H9 (cell line): Measurements from ENCODE around the gene ADAMTS17. TPM values are rescaled to one million over a fixed set of nuclear protein-coding genes. Genes with fewer than 3 reads are reported as not detected.

Source experiments
- DNase-seq: peaks from one replicate; pipeline ENCODE4 v3.0.0-alpha.2; 2017
- H2AFZ ChIP-seq: one replicate; pipeline ENCODE4 v1.6.1; 2013; ENCODE audit warnings: mild to moderate bottlenecking, low read length, control low read depth, moderate library complexity
- H2AK5ac ChIP-seq: 2 replicates; pipeline ENCODE4 v1.6.1; 2013; ENCODE audit warnings: low read length, control low read depth, mixed read lengths; ENCODE audit not compliant: insufficient read length
- H2BK120ac ChIP-seq: one replicate; pipeline ENCODE4 v1.6.1; 2013; ENCODE audit warnings: low read depth, mild to moderate bottlenecking, low read length, control low read depth, inconsistent platforms; ENCODE audit not compliant: poor library complexity, severe bottlenecking
- H2BK12ac ChIP-seq: 2 replicates; pipeline ENCODE4 v1.6.1; 2013; ENCODE audit warnings: low read length, control low read depth, mixed read lengths, low read depth; ENCODE audit not compliant: insufficient read length
- H2BK15ac ChIP-seq: 2 replicates; pipeline ENCODE4 v1.6.1; 2013; ENCODE audit warnings: low read depth, low read length, control low read depth
- H2BK20ac ChIP-seq: one replicate; pipeline ENCODE4 v1.6.1; 2013; ENCODE audit warnings: low read depth, mild to moderate bottlenecking, low read length, control low read depth, inconsistent platforms; ENCODE audit not compliant: poor library complexity, severe bottlenecking
- H2BK5ac ChIP-seq: 2 replicates; pipeline ENCODE4 v1.6.1; 2013; ENCODE audit warnings: low read length, control low read depth, mixed read lengths; ENCODE audit not compliant: insufficient read length
- H3K14ac ChIP-seq: 2 replicates; pipeline ENCODE4 v1.6.1; 2013; ENCODE audit warnings: low read length, control low read depth; ENCODE audit not compliant: insufficient read depth
- H3K18ac ChIP-seq: 2 replicates; pipeline ENCODE4 v1.6.1; 2013; ENCODE audit warnings: low read depth, mild to moderate bottlenecking, mixed read lengths, low read length, control low read depth; ENCODE audit not compliant: insufficient read length
- H3K23ac ChIP-seq: 2 replicates; pipeline ENCODE4 v1.6.1; 2013; ENCODE audit warnings: low read length, control low read depth, mixed read lengths, low read depth; ENCODE audit not compliant: insufficient read length
- H3K23me2 ChIP-seq: 2 replicates; pipeline ENCODE4 v1.6.1; 2013; ENCODE audit warnings: low read depth, mild to moderate bottlenecking, mixed read lengths, low read length, control low read depth; ENCODE audit not compliant: insufficient read length, poor library complexity, severe bottlenecking
- H3K27ac ChIP-seq: 2 replicates; pipeline ENCODE4 v1.5.1; 2013; ENCODE audit warnings: low read length, control low read depth, mixed read lengths, low read depth; ENCODE audit not compliant: insufficient read length
- H3K27me3 ChIP-seq: 2 replicates; pipeline ENCODE4 v1.6.1; 2013; ENCODE audit warnings: low read length, control low read depth, inconsistent platforms; ENCODE audit not compliant: insufficient read depth
- H3K4ac ChIP-seq: 2 replicates; pipeline ENCODE4 v1.6.1; 2013; ENCODE audit warnings: low read depth, mild to moderate bottlenecking, control low read depth, inconsistent platforms, low read length, moderate library complexity
- H3K4me1 ChIP-seq: 2 replicates; pipeline ENCODE4 v1.6.1; 2013; ENCODE audit warnings: low read length, control low read depth, inconsistent platforms; ENCODE audit not compliant: insufficient read depth
- H3K4me2 ChIP-seq: 2 replicates; pipeline ENCODE4 v1.6.1; 2013; ENCODE audit warnings: low read length, control low read depth, mixed read lengths; ENCODE audit not compliant: insufficient read length, insufficient read depth
- H3K56ac ChIP-seq: 2 replicates; pipeline ENCODE4 v1.6.1; 2013; ENCODE audit warnings: low read depth, mild to moderate bottlenecking, mixed read lengths, low read length, control low read depth; ENCODE audit not compliant: insufficient read length
- H3K79me1 ChIP-seq: 2 replicates; pipeline ENCODE4 v1.6.1; 2013; ENCODE audit warnings: low read depth, mild to moderate bottlenecking, moderate library complexity, low read length, control low read depth, inconsistent platforms; ENCODE audit not compliant: insufficient read depth, poor library complexity, severe bottlenecking
- H3K79me2 ChIP-seq: 2 replicates; pipeline ENCODE4 v1.6.1; 2013; ENCODE audit warnings: low read length, control low read depth, inconsistent platforms; ENCODE audit not compliant: insufficient read depth
- H3K9ac ChIP-seq: 2 replicates; pipeline ENCODE4 v1.6.1; 2013; ENCODE audit warnings: low read length, control low read depth, mixed read lengths; ENCODE audit not compliant: insufficient read length; ENCODE audit errors: extremely low read depth
- H3K9me3 ChIP-seq: one replicate; pipeline ENCODE4 v1.6.1; 2013; ENCODE audit warnings: low read depth, low read length, inconsistent platforms; ENCODE audit not compliant: control insufficient read depth
- H3T11ph ChIP-seq: one replicate; pipeline ENCODE4 v1.6.1; 2013; ENCODE audit warnings: mild to moderate bottlenecking, low read length, control low read depth, inconsistent platforms
- H4K20me1 ChIP-seq: one replicate; pipeline ENCODE4 v1.6.1; 2013; ENCODE audit not compliant: control insufficient read depth, insufficient read length, insufficient read depth
- H4K5ac ChIP-seq: 2 replicates; pipeline ENCODE4 v1.6.1; 2013; ENCODE audit warnings: low read depth, mild to moderate bottlenecking, mixed read lengths, low read length, control low read depth; ENCODE audit not compliant: insufficient read length
- H4K8ac ChIP-seq: replicated peaks from 2 replicates; pipeline ENCODE4 v1.6.1; 2013; ENCODE audit warnings: low read length, control low read depth, mixed read lengths, low read depth; ENCODE audit not compliant: insufficient read length
- H4K91ac ChIP-seq: 2 replicates; pipeline ENCODE4 v1.6.1; 2013; ENCODE audit warnings: low read depth, mild to moderate bottlenecking, moderate library complexity, mixed read lengths, low read length, control low read depth; ENCODE audit not compliant: insufficient read length
- H3K27ac Mint-ChIP-seq, 3 experiments: 2 replicates in 2 of 3; 3 replicates in 1 of 3; pipeline ENCODE4 v1.8.0; 2020 to 2021; ENCODE audit warnings: mixed read lengths in 3 of 3, mild to moderate bottlenecking in 1 of 3, moderate library complexity in 1 of 3
- H3K27me3 Mint-ChIP-seq: 2 replicates; pipeline ENCODE4 v1.8.0; 2021; ENCODE audit warnings: low read depth, mild to moderate bottlenecking, moderate library complexity, mixed read lengths
- H3K36me3 Mint-ChIP-seq, 3 experiments: 2 replicates in 2 of 3; 3 replicates in 1 of 3; pipeline ENCODE4 v1.8.0; 2020 to 2021; ENCODE audit warnings: low read depth in 3 of 3, mixed read lengths in 3 of 3; ENCODE audit not compliant: insufficient read depth in 1 of 3
- H3K4me1 Mint-ChIP-seq, 2 experiments: 2 replicates each; pipeline ENCODE4 v1.8.0; 2020; ENCODE audit warnings: mixed read lengths in 2 of 2
- H3K4me3 Mint-ChIP-seq, 2 experiments: 2 replicates in 1 of 2; 3 replicates in 1 of 2; pipeline ENCODE4 v1.8.0; 2020 to 2021; ENCODE audit warnings: mild to moderate bottlenecking in 2 of 2, mixed read lengths in 2 of 2, moderate library complexity in 1 of 2
- H3K9me3 Mint-ChIP-seq, 2 experiments: 2 replicates in 1 of 2; 3 replicates in 1 of 2; pipeline ENCODE4 v1.8.0; 2020; ENCODE audit warnings: mild to moderate bottlenecking in 2 of 2, mixed read lengths in 2 of 2, moderate library complexity in 1 of 2
- CTCF ChIP-seq: fragments of 200-600 bp; sonication (generic); conservative IDR thresholded peaks from 3 replicates; pipeline ENCODE4 v1.8.0; 2021; ENCODE audit warnings: antibody characterized with exemption, mild to moderate bottlenecking
- WGBS: extraction: QIAGEN DNeasy Blood & Tissue Kit; methylation state at CpG from one replicate; pipeline ENCODE4 v1.1.7; 2013; ENCODE audit warnings: missing lambda C conversion rate, low lambda C conversion rate, mixed read lengths; ENCODE audit not compliant: insufficient read length; ENCODE audit errors: extremely low coverage; 5-methylcytosine and 5-hydroxymethylcytosine counted together
- total RNA-seq: library from RNA; stranded (reverse); gene quantifications from 2 replicates; pipeline ENCODE4 v1.2.1, GENCODE V29; 2021

The ADAMTS17 gene
- total RNA-seq, 1 experiment from 2014 or later = 2.9 TPM

DNA sequence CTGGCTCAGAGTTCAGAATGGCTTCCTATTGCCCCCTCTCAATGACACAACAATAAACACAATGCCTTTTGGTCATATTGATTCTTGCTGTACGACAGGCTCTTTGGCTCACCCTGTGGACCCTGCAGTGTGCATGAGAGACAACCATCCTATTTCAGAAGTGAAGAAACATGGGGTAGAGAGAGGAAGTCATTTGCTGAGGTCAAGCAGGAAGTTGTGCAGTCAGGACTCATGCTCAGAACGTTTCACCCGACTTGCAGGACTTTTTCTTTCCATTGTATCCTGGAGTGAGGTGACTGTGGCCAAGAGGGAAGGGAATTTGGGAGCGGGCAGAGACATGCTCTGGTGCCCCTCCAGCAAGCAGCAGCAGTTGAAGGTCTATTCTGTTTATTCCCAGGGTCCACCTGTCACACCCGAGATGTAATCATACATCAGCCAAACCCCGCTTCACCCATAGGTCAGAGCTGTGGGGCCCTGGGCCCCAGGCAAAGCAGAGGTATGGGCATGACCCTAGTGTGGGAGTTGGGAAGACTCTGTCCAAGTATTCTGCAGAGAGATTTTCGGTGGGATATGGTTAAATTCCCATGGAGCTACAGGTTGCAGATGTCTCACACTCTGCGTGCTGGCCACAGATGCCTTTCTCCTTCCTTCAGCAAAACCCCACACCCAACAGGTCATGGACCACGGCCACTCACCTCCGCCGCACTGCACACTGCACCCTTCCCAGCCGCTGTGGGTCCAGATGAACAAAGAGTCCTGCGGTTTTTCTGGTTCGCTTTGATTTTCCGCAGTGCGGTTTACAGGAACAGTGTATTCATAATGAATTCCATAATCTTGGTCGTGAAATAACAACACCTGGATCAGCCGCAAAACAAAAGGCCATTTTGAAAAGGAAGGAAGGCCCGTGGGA, 290.6 kb downstream of the ADAMTS17 start:
- no peaks in the 10 kb centered on the region for H3K4me1 ChIP-seq
- peaks cover 19 to 24% of the 10 kb centered on the region in 2 experiments for H3K4me1 Mint-ChIP-seq
- peaks cover 10% of the 10 kb centered on the region for H3K9me3 ChIP-seq
- H2BK20ac ChIP-seq = no peak overlapping the region
- no peak overlapping the region for H3K23ac ChIP-seq
- no peak for DNase-seq
- H3K14ac ChIP-seq = no peak overlapping the region
- no peak overlapping the region for H4K91ac ChIP-seq
- no peak overlapping the region for H2BK15ac ChIP-seq
- H2BK12ac ChIP-seq = no peak overlapping the region
- no peak overlapping the region for H3K4ac ChIP-seq
- H3K79me2 ChIP-seq = no peaks in the 10 kb centered on the region
- H3K9ac ChIP-seq = no peak overlapping the region
- no CpG with 5 or more reads among the region's 19 CpGs for WGBS
- no peaks in the 10 kb centered on the region for H3K23me2 ChIP-seq
- H3K27ac Mint-ChIP-seq = no peak overlapping the region
- no peak overlapping the region for H3K4me2 ChIP-seq
- H4K20me1 ChIP-seq = no peaks in the 10 kb centered on the region
- H3K27me3 Mint-ChIP-seq = peaks cover 15% of the 10 kb centered on the region
- H2AFZ ChIP-seq = no peak overlapping the region
- no peak overlapping the region for H2BK120ac ChIP-seq
- H3K4me3 Mint-ChIP-seq = no peak overlapping the region
- H4K5ac ChIP-seq = no peak overlapping the region
- no peak overlapping the region for H3K27ac ChIP-seq
- no peak overlapping the region for H4K8ac ChIP-seq
- no peaks in the 10 kb centered on the region for H3K79me1 ChIP-seq
- H3K27me3 ChIP-seq = no peaks in the 10 kb centered on the region
- H3K56ac ChIP-seq = no peak overlapping the region
- H2BK5ac ChIP-seq = no peak overlapping the region
- H3K18ac ChIP-seq = no peak overlapping the region
- H2AK5ac ChIP-seq = no peak overlapping the region
- TF ChIP-seq CTCF = no peak
- H3K36me3 Mint-ChIP-seq = peaks cover 0 to 15% (median 11%) of the 10 kb centered on the region in 3 experiments; a peak in 6 of 7 replicates
- no peak overlapping the region for H3T11ph ChIP-seq
- peaks cover 11 to 18% of the 10 kb centered on the region in 2 experiments for H3K9me3 Mint-ChIP-seq
